ENCODE results near the gene CHRM5. TPM values are rescaled to one million over a fixed set of nuclear protein-coding genes. Genes with fewer than 3 reads are reported as not detected.

CHRM5 gene
- total RNA-seq, 5 donors from 2014 or later (not counting 1 experiment from before 2014, with no cell fraction given): not detected

- H3K4me1 Mint-ChIP-seq: no peaks in the 10 kb centered on the region
- H3K36me3 Mint-ChIP-seq: peaks cover 15% of the 10 kb centered on the region
- WGBS (ENCODE audit: insufficient coverage): no CpG with 5 or more reads among the region's 3 CpGs
- Histone ChIP-seq H3K36me3 (ENCODE audit: control insufficient read depth in 2 of 2, extremely low read depth in 1 of 2, insufficient read depth in 1 of 2, low read length in 1 of 2) (no peaks in the 10 kb centered on the region), H3K4me1 (ENCODE audit: control insufficient read depth in 1 of 2, extremely low read depth in 1 of 2, insufficient read depth in 2 of 2, low read length in 2 of 2) (no peaks in the 10 kb centered on the region), H3K4me3 (ENCODE audit: control insufficient read depth in 1 of 2, extremely low read depth in 1 of 2, low read length in 1 of 2) (no peak overlapping the region), H3K27me3 (replicated peaks in 1 of 2; ENCODE audit: control insufficient read depth in 2 of 2, extremely low read depth in 1 of 2, insufficient read depth in 2 of 2, low read length in 1 of 2) (no peaks in the 10 kb centered on the region), H3K9me3 (no peaks in the 10 kb centered on the region), H3K27ac (ENCODE audit: low read length) (no peak overlapping the region)
- no peak overlapping the region for H3K27ac Mint-ChIP-seq
- no peak for ATAC-seq (replicated peaks in 1 of 4)
- CTCF ChIA-PET: no interaction called here
- H3K4me3 Mint-ChIP-seq: no peak overlapping the region
- H3K9me3 Mint-ChIP-seq: no peaks in the 10 kb centered on the region
- DNase-seq: no peak
- POLR2A ChIA-PET: interaction anchor here in 1 of 2 donors (0.7 kb wide), 1 partner anchor 20 kb away, joined by 7 read pairs; no protein-coding TSS in a partner anchor
- H3K27me3 Mint-ChIP-seq: no peaks in the 10 kb centered on the region
These were observed 33.2 kb downstream of the CHRM5 start for GRCh38 chr15:34001536-34001935.

DNA sequence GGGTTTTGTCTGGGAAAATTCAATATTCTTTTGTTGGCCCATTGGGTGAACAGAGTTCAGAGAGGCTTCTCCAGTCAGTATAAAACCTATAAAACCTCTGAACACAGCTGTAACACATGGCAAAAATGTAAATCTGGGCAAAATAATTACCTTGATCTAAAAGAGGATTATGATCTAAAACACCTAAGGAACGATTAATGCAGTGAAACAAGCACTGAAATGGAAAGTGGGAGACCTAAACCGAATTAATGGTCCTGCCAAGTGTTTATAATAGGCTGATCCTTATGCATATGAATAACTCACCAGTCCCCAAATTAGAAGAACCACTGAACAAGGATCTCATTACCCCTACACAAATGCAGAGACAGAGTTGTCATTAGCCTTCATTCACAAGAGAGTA, 38.1 kb downstream of the CHRM5 start:
- CTCF ChIA-PET: no interaction called here
- Histone ChIP-seq H3K4me3 (ENCODE audit: control insufficient read depth in 1 of 2, extremely low read depth in 1 of 2, low read length in 1 of 2) (no peak overlapping the region), H3K9me3 (no peaks in the 10 kb centered on the region), H3K36me3 (ENCODE audit: control insufficient read depth in 2 of 2, extremely low read depth in 1 of 2, insufficient read depth in 1 of 2, low read length in 1 of 2) (no peaks in the 10 kb centered on the region), H3K4me1 (ENCODE audit: control insufficient read depth in 1 of 2, extremely low read depth in 1 of 2, insufficient read depth in 2 of 2, low read length in 2 of 2) (no peaks in the 10 kb centered on the region), H3K27ac (ENCODE audit: low read length) (no peak overlapping the region), H3K27me3 (replicated peaks in 1 of 2; ENCODE audit: control insufficient read depth in 2 of 2, extremely low read depth in 1 of 2, insufficient read depth in 2 of 2, low read length in 1 of 2) (no peaks in the 10 kb centered on the region)
- no peaks in the 10 kb centered on the region for H3K9me3 Mint-ChIP-seq
- no peaks in the 10 kb centered on the region for H3K4me1 Mint-ChIP-seq
- H3K27me3 Mint-ChIP-seq: no peaks in the 10 kb centered on the region
- no peak overlapping the region for H3K27ac Mint-ChIP-seq
- peaks cover 13% of the 10 kb centered on the region for H3K36me3 Mint-ChIP-seq
- WGBS (ENCODE audit: insufficient coverage): 100% methylated on average over 1 of the region's 2 CpGs
- no peak overlapping the region for H3K4me3 Mint-ChIP-seq
- ATAC-seq (replicated peaks in 1 of 4) (no peak), DNase-seq (no peak)
- POLR2A ChIA-PET: interaction anchor here (0.6 to 0.7 kb wide), 2 partner anchors 12 to 460 kb away, joined by 3 to 7 read pairs; no protein-coding TSS in a partner anchor

- no peak overlapping the region for H3K27ac ChIP-seq (ENCODE audit: low read length)
- H3K4me1 ChIP-seq (ENCODE audit: control insufficient read depth in 1 of 2, extremely low read depth in 1 of 2, insufficient read depth in 2 of 2, low read length in 2 of 2): no peaks in the 10 kb centered on the region
- H3K4me3 ChIP-seq (ENCODE audit: control insufficient read depth in 1 of 2, extremely low read depth in 1 of 2, low read length in 1 of 2): no peak overlapping the region
- ChIA-PET POLR2A (no interaction called here), CTCF (no interaction called here)
- DNase-seq (no peak), ATAC-seq (replicated peaks in 1 of 4) (no peak)
- Mint-ChIP-seq H3K27me3 (no peaks in the 10 kb centered on the region), H3K27ac (no peak overlapping the region), H3K4me1 (no peaks in the 10 kb centered on the region), H3K9me3 (no peaks in the 10 kb centered on the region), H3K4me3 (no peak overlapping the region), H3K36me3 (no peaks in the 10 kb centered on the region)
- no CpG with 5 or more reads among the region's 1 CpG for WGBS (ENCODE audit: insufficient coverage)
- H3K36me3 ChIP-seq (ENCODE audit: control insufficient read depth in 2 of 2, extremely low read depth in 1 of 2, insufficient read depth in 1 of 2, low read length in 1 of 2): no peaks in the 10 kb centered on the region
- H3K9me3 ChIP-seq: no peaks in the 10 kb centered on the region
- no peaks in the 10 kb centered on the region for H3K27me3 ChIP-seq (replicated peaks in 1 of 2; ENCODE audit: control insufficient read depth in 2 of 2, extremely low read depth in 1 of 2, insufficient read depth in 2 of 2, low read length in 1 of 2)
These were observed 41.4 kb downstream of the CHRM5 start for GRCh38 chr15:34009656-34010055.

- H3K4me1 Mint-ChIP-seq: no peaks in the 10 kb centered on the region
- Histone ChIP-seq H3K27ac (ENCODE audit: low read length) (no peak overlapping the region), H3K9me3 (no peaks in the 10 kb centered on the region), H3K4me3 (ENCODE audit: control insufficient read depth in 1 of 2, extremely low read depth in 1 of 2, low read length in 1 of 2) (no peak overlapping the region), H3K36me3 (ENCODE audit: control insufficient read depth in 2 of 2, extremely low read depth in 1 of 2, insufficient read depth in 1 of 2, low read length in 1 of 2) (no peaks in the 10 kb centered on the region), H3K4me1 (ENCODE audit: control insufficient read depth in 1 of 2, extremely low read depth in 1 of 2, insufficient read depth in 2 of 2, low read length in 2 of 2) (no peaks in the 10 kb centered on the region), H3K27me3 (replicated peaks in 1 of 2; ENCODE audit: control insufficient read depth in 2 of 2, extremely low read depth in 1 of 2, insufficient read depth in 2 of 2, low read length in 1 of 2) (no peaks in the 10 kb centered on the region)
- ChIA-PET CTCF (no interaction called here), POLR2A (no interaction called here)
- H3K36me3 Mint-ChIP-seq: no peaks in the 10 kb centered on the region
- no peaks in the 10 kb centered on the region for H3K27me3 Mint-ChIP-seq
- no peak overlapping the region for H3K27ac Mint-ChIP-seq
- no peaks in the 10 kb centered on the region for H3K9me3 Mint-ChIP-seq
- no peak for DNase-seq
- ATAC-seq (replicated peaks in 1 of 4): no peak
- WGBS (ENCODE audit: insufficient coverage): 36% methylated on average over 1 of the region's 5 CpGs
- no peak overlapping the region for H3K4me3 Mint-ChIP-seq
These were observed 42.6 kb downstream of the CHRM5 start for GRCh38 chr15:34010921-34011320.

DNA sequence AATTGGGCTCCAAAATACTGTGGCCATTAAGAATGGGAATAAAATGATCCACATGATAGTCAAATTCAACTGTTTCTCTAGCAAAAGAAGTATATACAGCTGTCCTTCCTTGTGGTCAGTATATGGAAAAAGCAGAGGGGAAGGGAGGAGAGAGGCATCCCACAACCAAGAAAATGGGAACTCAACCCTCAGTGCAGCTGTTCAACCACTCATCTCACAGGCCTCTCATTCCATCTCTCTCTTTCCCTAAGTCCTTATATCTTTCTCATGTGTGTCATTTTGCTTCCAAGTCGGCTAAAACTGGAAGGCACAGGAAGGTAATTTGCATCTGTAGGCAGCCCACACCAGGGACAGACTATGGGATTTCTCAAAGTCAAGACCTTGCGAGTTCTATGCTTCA, 43.2 kb downstream of the CHRM5 start:
- H3K4me1 ChIP-seq (ENCODE audit: control insufficient read depth in 1 of 2, extremely low read depth in 1 of 2, insufficient read depth in 2 of 2, low read length in 2 of 2): no peaks in the 10 kb centered on the region
- no peaks in the 10 kb centered on the region for H3K9me3 ChIP-seq
- no peaks in the 10 kb centered on the region for H3K27me3 ChIP-seq (replicated peaks in 1 of 2; ENCODE audit: control insufficient read depth in 2 of 2, extremely low read depth in 1 of 2, insufficient read depth in 2 of 2, low read length in 1 of 2)
- H3K27ac ChIP-seq (ENCODE audit: low read length): no peak overlapping the region
- POLR2A ChIA-PET: no interaction called here
- no peak for DNase-seq
- H3K9me3 Mint-ChIP-seq: no peaks in the 10 kb centered on the region
- CTCF ChIA-PET: no interaction called here
- H3K4me3 ChIP-seq (ENCODE audit: control insufficient read depth in 1 of 2, extremely low read depth in 1 of 2, low read length in 1 of 2): no peak overlapping the region
- no peak overlapping the region for H3K27ac Mint-ChIP-seq
- no peak overlapping the region for H3K4me3 Mint-ChIP-seq
- no peaks in the 10 kb centered on the region for H3K4me1 Mint-ChIP-seq
- no peaks in the 10 kb centered on the region for H3K36me3 ChIP-seq (ENCODE audit: control insufficient read depth in 2 of 2, extremely low read depth in 1 of 2, insufficient read depth in 1 of 2, low read length in 1 of 2)
- H3K27me3 Mint-ChIP-seq: no peaks in the 10 kb centered on the region
- H3K36me3 Mint-ChIP-seq: no peaks in the 10 kb centered on the region
- 100% methylated on average over 1 of the region's 2 CpGs for WGBS (ENCODE audit: insufficient coverage)
- no peak for ATAC-seq (replicated peaks in 1 of 4)

DNA sequence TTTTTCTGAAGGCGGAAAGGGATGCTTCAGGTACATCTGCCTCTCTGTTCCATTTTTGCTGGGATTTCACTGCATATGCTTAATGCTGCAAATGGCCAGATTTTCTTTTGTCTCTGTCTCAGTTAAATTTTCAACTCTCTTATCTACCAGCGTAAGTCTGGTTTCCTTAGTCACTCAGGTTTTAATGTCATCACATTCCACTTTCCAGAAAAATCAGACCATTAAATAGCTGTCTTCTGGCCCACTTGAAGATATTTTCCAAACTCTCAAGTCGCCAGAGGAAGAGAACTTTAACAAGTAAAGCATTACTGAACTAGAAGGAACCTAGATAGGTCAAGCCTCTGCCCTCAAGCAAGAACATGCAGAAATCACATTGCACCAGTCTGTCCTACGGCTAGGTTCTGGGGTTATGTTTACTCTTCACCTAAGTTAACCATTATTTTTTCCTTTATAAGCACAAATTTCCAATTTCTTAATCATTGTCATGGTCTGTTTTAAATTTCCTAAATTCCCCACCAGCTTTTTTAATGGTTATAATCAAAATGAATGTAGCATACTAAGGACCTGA, 44.2 kb downstream of the CHRM5 start:
- peaks cover 0 to 3% (median 2%) of the 10 kb centered on the region in 3 donors for H3K4me1 Mint-ChIP-seq
- H3K36me3 ChIP-seq (ENCODE audit: control insufficient read depth in 2 of 2, extremely low read depth in 1 of 2, insufficient read depth in 1 of 2, low read length in 1 of 2): no peaks in the 10 kb centered on the region
- no peaks in the 10 kb centered on the region for H3K27me3 Mint-ChIP-seq
- no peaks in the 10 kb centered on the region for H3K27me3 ChIP-seq (replicated peaks in 1 of 2; ENCODE audit: control insufficient read depth in 2 of 2, extremely low read depth in 1 of 2, insufficient read depth in 2 of 2, low read length in 1 of 2)
- no peaks in the 10 kb centered on the region for H3K9me3 ChIP-seq
- ATAC-seq (replicated peaks in 1 of 4): no peak
- no peak for DNase-seq
- WGBS (ENCODE audit: insufficient coverage): 89% methylated on average over 3 of the region's 4 CpGs
- H3K27ac Mint-ChIP-seq: no peak overlapping the region
- no peaks in the 10 kb centered on the region for H3K36me3 Mint-ChIP-seq
- no peak overlapping the region for H3K4me3 Mint-ChIP-seq
- H3K4me1 ChIP-seq (ENCODE audit: control insufficient read depth in 1 of 2, extremely low read depth in 1 of 2, insufficient read depth in 2 of 2, low read length in 2 of 2): no peaks in the 10 kb centered on the region
- H3K4me3 ChIP-seq (ENCODE audit: control insufficient read depth in 1 of 2, extremely low read depth in 1 of 2, low read length in 1 of 2): no peak overlapping the region
- H3K9me3 Mint-ChIP-seq: no peaks in the 10 kb centered on the region
- POLR2A ChIA-PET: no interaction called here
- CTCF ChIA-PET: no interaction called here
- H3K27ac ChIP-seq (ENCODE audit: low read length): no peak overlapping the region

DNA sequence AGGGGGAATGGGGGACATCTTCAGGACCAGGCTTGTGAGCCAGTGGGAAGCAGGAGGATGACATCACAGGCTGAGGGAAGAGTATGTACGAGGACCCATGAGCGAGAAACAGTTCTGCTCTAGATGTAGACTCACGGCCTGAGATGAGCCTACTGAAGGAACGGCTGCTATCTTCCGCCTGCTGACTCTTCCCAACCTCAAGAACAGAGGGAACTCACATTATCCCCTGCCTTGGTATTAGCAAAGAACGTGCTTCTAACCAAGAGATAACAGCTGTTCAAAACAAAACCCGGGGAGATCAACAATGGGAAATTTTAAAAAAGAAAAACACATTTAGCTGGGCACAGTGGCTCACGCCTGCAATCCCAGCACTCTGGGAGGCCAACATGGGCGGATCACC, 45.4 kb downstream of the CHRM5 start:
- 94% methylated on average over 6 of the region's 9 CpGs for WGBS (ENCODE audit: insufficient coverage)

More for the DNA sequence above, 45.4 kb downstream of the CHRM5 start:
- Mint-ChIP-seq H3K27me3 (no peaks in the 10 kb centered on the region), H3K27ac (no peak overlapping the region), H3K4me1 (peaks cover 9 to 12% (median 10%) of the 10 kb centered on the region in 3 donors), H3K36me3 (no peaks in the 10 kb centered on the region), H3K4me3 (no peak overlapping the region), H3K9me3 (no peaks in the 10 kb centered on the region)
- ATAC-seq (replicated peaks in 1 of 4) (no peak), DNase-seq (no peak)
- no peaks in the 10 kb centered on the region for H3K36me3 ChIP-seq (ENCODE audit: control insufficient read depth in 2 of 2, extremely low read depth in 1 of 2, insufficient read depth in 1 of 2, low read length in 1 of 2)
- POLR2A ChIA-PET: no interaction called here
- H3K4me3 ChIP-seq (ENCODE audit: control insufficient read depth in 1 of 2, extremely low read depth in 1 of 2, low read length in 1 of 2): no peak overlapping the region
- no peaks in the 10 kb centered on the region for H3K27me3 ChIP-seq (replicated peaks in 1 of 2; ENCODE audit: control insufficient read depth in 2 of 2, extremely low read depth in 1 of 2, insufficient read depth in 2 of 2, low read length in 1 of 2)
- H3K4me1 ChIP-seq (ENCODE audit: control insufficient read depth in 1 of 2, extremely low read depth in 1 of 2, insufficient read depth in 2 of 2, low read length in 2 of 2): peaks cover 0 to 6% of the 10 kb centered on the region in 2 experiments
- H3K27ac ChIP-seq (ENCODE audit: low read length): no peak overlapping the region
- CTCF ChIA-PET: no interaction called here
- H3K9me3 ChIP-seq: no peaks in the 10 kb centered on the region

Data from T-cell (primary cell).